Mucosa of stomach (tissue), 1 donor: Measurements from ENCODE around the gene GPC6.
A peak's percentile ranks its signal among the peaks of the same experiment; 100 is the strongest.

ENCODE experiments used
- H3K27me3 ChIP-seq: one replicate; pipeline ENCODE4 v1.7.0; 2013; ENCODE audit warnings: mild to moderate bottlenecking, low read length; ENCODE audit not compliant: control insufficient read depth, insufficient read depth
- H3K36me3 ChIP-seq: one replicate; pipeline ENCODE4 v1.7.0; 2013; ENCODE audit warnings: low read length; ENCODE audit not compliant: control insufficient read depth, insufficient read depth
- H3K4me1 ChIP-seq: one replicate; pipeline ENCODE4 v1.7.0; 2013; ENCODE audit warnings: mild to moderate bottlenecking, low read length; ENCODE audit not compliant: control insufficient read depth, insufficient read depth
- H3K4me3 ChIP-seq: one replicate; pipeline ENCODE4 v1.7.0; 2013; ENCODE audit warnings: low read length
- H3K9ac ChIP-seq: one replicate; pipeline ENCODE4 v1.7.0; 2013; ENCODE audit warnings: mild to moderate bottlenecking, low read length, moderate library complexity
- H3K9me3 ChIP-seq: one replicate; pipeline ENCODE4 v1.7.0; 2013; ENCODE audit warnings: mild to moderate bottlenecking, low read length, moderate library complexity; ENCODE audit not compliant: control insufficient read depth
- donor health status: Pancreatic carcinoma.

GPC6 gene

DNA sequence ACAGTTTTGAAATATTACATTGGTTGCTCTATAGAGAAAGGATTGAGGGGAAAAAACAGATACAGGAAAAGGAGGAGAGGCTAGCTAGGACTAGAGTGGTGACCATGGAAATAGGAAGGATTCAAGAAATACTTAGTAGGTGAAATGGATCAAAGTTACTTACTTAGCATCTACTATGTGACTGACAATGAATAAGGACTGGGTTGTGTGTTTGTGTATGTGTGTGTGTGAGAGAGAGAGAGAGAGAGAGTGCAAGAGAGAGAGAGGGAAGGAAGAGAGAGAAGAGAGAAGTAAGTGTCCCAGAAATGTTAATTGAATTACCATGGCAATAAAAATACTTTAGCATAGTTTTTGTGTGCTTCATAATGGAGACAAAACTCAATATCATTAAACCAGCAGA is 7.9 kb downstream of the GPC6 start:
- no peaks in the 10 kb centered on the region for H3K36me3 ChIP-seq
- no peaks in the 10 kb centered on the region for H3K27me3 ChIP-seq
- no peak overlapping the region for H3K4me3 ChIP-seq
- no peak overlapping the region for H3K9ac ChIP-seq
- no peaks in the 10 kb centered on the region for H3K9me3 ChIP-seq
- no peaks in the 10 kb centered on the region for H3K4me1 ChIP-seq

DNA sequence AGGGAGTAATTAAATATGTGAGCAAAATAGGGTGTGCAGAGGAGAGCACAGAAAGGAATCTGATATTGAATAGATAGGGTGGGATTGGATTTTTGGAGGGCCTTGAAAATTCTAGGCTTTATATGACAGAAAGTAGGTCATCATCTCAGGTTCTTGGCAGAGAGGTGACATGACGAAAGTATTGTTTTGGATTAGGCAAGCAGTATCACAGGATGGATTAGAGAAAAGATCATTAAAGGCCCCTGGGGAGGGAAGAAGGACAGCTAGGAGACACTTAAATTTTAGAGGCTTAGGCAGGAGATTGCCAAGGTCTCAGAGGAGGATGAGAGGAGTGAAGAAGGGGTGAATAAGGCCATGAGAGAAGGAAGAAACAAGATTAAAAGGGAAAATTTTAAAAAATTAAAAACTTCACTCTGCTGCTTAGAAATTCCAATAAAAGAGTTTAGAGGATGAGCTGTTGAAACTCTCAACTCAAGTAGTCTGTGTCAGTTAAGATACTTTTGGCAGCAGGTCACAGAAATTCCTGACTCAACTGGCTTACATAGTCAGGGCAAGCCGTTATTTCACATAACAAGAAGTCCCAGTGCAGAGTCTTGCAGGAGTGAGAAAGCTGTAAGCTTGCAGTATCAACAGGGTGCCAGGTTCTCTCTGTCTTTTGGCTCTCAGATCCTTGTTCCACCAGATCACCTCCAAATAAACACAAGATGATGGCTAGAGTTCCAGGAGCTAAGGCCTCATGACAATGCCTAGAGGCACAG is 8.8 kb downstream of the GPC6 start:
- Histone ChIP-seq H3K36me3 (no peaks in the 10 kb centered on the region), H3K9ac (no peak overlapping the region)

DNA sequence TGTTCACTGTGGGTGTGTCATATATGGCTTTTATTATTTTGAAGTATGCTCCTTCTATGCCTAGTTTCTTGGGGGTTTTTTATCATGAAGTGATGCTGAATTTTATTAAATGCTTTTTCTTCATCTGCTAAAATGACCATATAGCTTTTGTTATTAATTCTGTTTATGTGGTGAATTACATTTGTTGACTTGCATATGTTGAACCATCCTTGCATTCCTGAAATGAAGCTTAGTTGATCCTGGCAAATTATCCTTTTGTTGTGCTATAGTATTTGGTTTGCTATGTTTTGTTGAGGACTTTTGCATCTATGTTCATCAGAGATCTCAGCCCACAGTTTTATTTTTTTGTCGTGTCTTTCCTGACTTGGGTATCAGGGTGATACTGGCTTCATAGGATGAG is 12.1 kb downstream of the GPC6 start:
- Histone ChIP-seq H3K9ac (no peak overlapping the region), H3K36me3 (no peaks in the 10 kb centered on the region), H3K4me1 (no peaks in the 10 kb centered on the region), H3K9me3 (no peaks in the 10 kb centered on the region), H3K4me3 (no peak overlapping the region), H3K27me3 (no peaks in the 10 kb centered on the region)

More for the DNA sequence above, 8.8 kb downstream of the GPC6 start:
- H3K4me3 ChIP-seq = no peak overlapping the region
- no peaks in the 10 kb centered on the region for H3K27me3 ChIP-seq
- H3K4me1 ChIP-seq = no peaks in the 10 kb centered on the region
- H3K9me3 ChIP-seq = no peaks in the 10 kb centered on the region

DNA sequence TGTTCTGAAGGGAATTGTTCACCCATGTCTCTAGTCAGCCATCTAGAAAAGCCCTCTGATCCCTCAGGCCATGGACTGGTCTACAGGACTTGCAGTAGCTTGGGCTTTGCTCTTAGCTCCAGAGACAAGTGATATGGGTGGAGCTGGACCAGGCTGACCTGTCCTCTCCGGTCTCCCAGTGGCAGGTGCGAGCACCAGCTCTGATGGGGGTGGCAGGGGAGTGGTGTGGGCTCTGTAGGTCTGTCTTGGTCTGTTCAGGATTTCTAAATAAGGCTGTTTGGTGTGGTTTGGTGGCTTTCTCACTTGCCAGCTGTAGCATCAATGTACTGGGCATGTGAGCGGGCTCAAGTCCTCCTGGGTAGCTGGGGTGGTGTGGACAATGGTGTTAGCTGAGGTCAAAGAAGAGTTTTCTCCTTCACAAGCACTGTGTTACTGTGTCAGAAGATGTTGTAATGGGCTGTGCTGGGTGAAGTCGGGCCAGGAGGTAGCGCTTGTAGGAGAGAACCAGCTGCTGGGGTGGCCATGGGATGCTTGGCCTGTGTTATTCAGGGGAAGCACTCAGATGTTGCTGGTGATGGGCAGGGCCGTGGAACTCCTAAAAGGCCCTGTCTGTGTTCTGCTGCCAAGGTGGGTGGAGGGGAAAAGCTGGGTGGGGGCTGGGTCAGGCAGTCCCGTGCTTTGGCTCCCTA is 16.9 kb downstream of the GPC6 start:
- no peaks in the 10 kb centered on the region for H3K36me3 ChIP-seq
- no peak overlapping the region for H3K9ac ChIP-seq
- no peaks in the 10 kb centered on the region for H3K4me1 ChIP-seq
- H3K9me3 ChIP-seq = no peaks in the 10 kb centered on the region
- no peak overlapping the region for H3K4me3 ChIP-seq
- no peaks in the 10 kb centered on the region for H3K27me3 ChIP-seq

DNA sequence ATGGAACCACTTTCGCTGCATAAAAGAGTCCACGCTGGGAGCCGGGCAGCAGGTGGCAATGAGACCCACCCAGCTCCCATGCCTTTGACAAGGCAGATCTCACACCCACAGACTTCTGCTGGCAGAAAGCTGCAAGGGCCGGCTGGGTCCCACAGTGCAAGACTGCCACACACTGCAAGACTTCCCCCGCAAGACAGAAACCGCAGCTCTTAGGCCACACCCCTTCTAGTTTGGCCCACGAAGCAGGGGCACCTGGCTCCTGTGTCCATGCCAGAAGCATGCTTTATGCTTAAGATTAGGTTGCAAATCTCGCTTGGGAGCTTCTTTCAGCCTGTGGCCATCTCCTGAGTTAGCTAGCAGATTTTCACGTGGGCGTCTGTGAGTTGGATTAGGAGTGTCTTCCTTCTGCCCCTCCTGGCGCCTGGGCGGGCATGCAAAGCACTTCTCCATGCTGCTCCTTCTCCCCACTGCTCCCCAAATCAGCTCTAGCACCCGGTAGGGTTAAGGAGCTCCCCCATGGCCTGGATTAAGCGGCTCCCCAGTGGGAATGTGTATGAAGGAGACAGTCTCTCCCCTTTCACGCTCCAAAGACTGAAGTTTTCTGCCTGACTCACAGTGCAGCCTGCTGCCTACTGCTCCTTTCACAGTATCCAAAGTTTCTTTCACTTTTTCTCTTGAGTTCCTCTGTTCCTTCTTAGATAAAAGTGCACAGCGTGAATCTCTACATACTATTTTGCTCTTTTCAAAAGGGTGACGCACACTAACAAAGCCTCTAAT is 17.7 kb downstream of the GPC6 start:
- Histone ChIP-seq H3K4me1 (no peaks in the 10 kb centered on the region), H3K4me3 (no peak overlapping the region), H3K9ac (peak overlapping the region; percentile 4), H3K36me3 (no peaks in the 10 kb centered on the region), H3K27me3 (no peaks in the 10 kb centered on the region), H3K9me3 (no peaks in the 10 kb centered on the region)

DNA sequence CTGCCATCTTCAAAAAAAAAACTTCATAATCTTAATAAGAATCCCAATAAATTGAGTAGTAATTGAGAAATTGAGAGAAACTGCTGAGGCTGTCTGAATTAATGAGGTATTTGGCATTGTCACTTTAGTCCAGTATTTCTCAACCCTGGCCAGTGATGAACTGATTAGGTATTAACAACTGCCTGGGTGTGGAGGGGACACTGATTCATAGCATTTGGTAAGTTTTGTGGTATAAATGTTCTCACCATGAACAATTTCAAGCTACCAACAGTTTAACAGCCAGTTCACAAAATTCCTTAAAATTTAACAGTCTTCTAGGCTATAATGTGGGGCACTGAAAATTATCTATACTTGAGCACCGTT is 18.3 kb downstream of the GPC6 start:
- no peaks in the 10 kb centered on the region for H3K36me3 ChIP-seq
- no peaks in the 10 kb centered on the region for H3K27me3 ChIP-seq
- peak overlapping the region; percentile 4 for H3K9ac ChIP-seq
- no peak overlapping the region for H3K4me3 ChIP-seq
- no peaks in the 10 kb centered on the region for H3K4me1 ChIP-seq
- no peaks in the 10 kb centered on the region for H3K9me3 ChIP-seq

DNA sequence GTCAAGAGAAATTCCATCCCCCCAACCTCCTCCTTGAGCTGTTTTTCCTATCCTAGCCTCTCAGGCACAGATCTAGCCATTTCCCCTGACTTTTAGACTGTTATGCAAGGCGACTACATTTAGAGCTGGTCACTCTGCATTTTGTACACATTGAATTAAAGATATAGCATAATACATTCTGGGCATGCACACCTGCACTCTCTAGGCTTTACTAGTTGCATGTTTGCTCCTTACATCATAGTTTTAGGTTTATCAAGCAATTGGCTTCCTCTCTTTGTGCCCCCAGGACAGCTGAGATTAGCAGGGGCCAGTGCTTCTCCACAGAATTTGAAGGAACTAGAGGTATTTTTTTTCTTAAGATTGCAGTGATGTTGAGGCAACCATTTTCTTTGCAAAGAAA is 19.5 kb downstream of the GPC6 start:
- no peak overlapping the region for H3K9ac ChIP-seq
- H3K4me1 ChIP-seq = no peaks in the 10 kb centered on the region
- H3K36me3 ChIP-seq = no peaks in the 10 kb centered on the region
- H3K4me3 ChIP-seq = no peak overlapping the region
- no peaks in the 10 kb centered on the region for H3K27me3 ChIP-seq
- no peaks in the 10 kb centered on the region for H3K9me3 ChIP-seq

DNA sequence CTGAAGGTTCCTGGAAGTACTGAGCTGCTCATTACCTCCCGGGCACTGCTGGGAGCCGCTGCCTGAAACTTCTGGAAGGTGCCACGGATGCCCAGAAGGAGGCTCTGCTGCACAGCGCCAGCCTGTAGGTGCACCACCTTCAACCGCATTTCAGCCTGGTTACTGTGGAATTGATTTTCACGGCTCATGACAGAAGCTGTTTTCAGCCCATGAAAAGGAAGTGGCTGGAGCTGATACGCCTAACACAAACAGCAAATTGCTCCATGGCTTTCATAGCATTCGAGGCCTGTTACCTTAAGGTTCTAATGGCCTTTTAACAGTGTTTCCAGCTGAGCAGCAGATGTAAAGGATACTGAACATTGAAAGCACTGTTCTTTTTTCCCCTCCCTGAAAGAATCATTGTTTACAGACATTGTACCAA is 22.0 kb downstream of the GPC6 start:
- H3K4me1 ChIP-seq = no peaks in the 10 kb centered on the region
- H3K9ac ChIP-seq = no peak overlapping the region
- no peaks in the 10 kb centered on the region for H3K27me3 ChIP-seq
- no peaks in the 10 kb centered on the region for H3K9me3 ChIP-seq
- H3K4me3 ChIP-seq = no peak overlapping the region
- no peaks in the 10 kb centered on the region for H3K36me3 ChIP-seq

DNA sequence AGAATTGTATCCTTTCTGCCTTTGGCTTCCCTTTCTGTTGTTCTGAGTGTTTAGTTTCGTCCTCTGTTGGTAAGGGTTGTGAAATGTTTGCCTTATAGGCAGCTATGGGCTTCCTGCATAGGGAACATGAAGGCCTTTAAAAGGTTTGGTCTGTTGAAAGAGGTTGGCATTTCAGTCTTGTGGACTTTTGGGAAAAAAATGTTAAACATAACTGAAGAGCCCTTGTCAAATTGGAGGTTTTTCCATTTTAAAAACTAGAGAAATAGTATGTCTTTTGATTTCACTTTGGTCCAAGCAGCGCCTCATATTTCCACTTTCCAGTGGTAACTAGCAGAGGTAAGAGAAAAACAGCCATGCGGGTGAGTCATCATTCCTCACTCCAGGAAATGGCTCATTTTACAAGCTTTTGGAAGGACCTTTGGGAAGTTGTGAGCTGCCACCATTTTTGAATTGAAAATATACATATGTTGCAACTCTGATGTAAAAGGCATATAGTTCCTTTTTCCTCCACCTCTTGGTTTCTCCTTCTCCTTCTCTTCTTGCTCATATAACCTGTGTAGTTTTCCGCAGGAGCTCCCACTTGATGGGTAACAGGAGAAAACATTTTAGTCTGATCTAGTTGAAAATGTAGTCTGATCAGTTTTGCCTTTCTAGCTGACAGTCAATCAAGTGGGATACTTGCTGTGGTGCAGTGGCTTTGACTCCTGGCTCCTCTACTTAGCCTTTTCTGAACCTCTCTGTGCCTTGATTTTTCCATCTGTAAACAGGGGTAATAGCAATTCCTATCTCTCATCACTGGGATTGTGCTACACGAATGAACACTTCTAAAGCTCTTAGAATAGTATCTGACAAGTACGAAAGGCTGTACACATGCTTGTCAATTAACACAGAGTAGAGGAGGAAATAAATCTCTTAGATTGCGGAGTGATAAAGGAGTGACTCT is 23.0 kb downstream of the GPC6 start:
- no peaks in the 10 kb centered on the region for H3K9me3 ChIP-seq
- H3K36me3 ChIP-seq = no peaks in the 10 kb centered on the region
- no peaks in the 10 kb centered on the region for H3K4me1 ChIP-seq
- no peak overlapping the region for H3K9ac ChIP-seq
- no peaks in the 10 kb centered on the region for H3K27me3 ChIP-seq
- no peak overlapping the region for H3K4me3 ChIP-seq

DNA sequence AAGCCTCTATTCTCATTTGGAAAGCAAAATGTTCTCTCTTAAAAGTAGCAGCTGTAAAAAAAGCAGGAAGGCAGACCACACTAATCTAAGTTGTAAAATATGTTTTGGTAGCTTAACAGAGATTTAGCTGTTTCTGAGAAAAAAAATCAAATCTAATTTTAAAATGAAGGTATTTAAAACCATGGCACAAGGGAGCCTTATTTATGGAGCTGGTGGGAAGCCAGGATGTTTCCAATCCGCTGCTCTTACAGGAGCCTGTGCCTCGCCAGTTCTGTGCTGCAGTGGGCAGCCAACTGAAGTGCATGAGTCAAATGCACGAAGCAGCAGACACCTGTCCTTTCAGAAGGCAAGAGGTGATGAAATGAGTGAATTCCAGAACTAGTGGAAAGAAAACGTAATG is 28.2 kb downstream of the GPC6 start:
- no peaks in the 10 kb centered on the region for H3K27me3 ChIP-seq
- H3K4me3 ChIP-seq = no peak overlapping the region

DNA sequence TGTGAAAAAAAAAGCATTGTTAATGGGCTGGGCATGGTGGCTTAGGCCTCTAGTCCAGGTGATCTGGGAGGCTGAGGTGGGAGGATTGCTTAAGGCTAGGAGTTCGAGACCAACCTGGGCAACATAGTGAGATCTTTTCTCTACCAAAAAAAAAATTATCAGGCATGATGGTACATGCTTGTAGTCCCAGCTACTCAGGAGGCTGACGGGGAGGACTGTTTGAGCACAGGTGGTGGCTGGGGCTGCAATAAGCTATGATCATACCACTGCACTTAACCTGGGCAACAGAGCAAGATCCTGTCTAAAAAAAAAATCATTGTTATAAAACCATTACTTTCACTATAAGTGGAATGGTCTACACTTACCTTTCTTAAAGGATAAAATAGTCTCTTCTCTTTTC is 30.4 kb downstream of the GPC6 start:
- Histone ChIP-seq H3K9ac (no peak overlapping the region), H3K4me3 (no peak overlapping the region), H3K27me3 (no peaks in the 10 kb centered on the region), H3K4me1 (no peaks in the 10 kb centered on the region), H3K36me3 (no peaks in the 10 kb centered on the region), H3K9me3 (no peaks in the 10 kb centered on the region)

More for the DNA sequence above, 28.2 kb downstream of the GPC6 start:
- Histone ChIP-seq H3K36me3 (no peaks in the 10 kb centered on the region), H3K9me3 (no peaks in the 10 kb centered on the region), H3K4me1 (no peaks in the 10 kb centered on the region), H3K9ac (no peak overlapping the region)
